HG02623 (cell line): ENCODE data around the gene SULT1C2.
"Not testable (repeated sequence)": the region's sequence is repeated elsewhere in the genome, so short reads cannot be mapped to it uniquely, and the experiment has no call there.

ENCODE experiments used
- ATAC-seq: cut with Tn5 transposase; IDR thresholded peaks from one replicate; pipeline ENCODE4 v1.9.1; 2021; ENCODE audit warnings: moderate library complexity; ENCODE audit not compliant: unreplicated experiment

SULT1C2 gene

DNA sequence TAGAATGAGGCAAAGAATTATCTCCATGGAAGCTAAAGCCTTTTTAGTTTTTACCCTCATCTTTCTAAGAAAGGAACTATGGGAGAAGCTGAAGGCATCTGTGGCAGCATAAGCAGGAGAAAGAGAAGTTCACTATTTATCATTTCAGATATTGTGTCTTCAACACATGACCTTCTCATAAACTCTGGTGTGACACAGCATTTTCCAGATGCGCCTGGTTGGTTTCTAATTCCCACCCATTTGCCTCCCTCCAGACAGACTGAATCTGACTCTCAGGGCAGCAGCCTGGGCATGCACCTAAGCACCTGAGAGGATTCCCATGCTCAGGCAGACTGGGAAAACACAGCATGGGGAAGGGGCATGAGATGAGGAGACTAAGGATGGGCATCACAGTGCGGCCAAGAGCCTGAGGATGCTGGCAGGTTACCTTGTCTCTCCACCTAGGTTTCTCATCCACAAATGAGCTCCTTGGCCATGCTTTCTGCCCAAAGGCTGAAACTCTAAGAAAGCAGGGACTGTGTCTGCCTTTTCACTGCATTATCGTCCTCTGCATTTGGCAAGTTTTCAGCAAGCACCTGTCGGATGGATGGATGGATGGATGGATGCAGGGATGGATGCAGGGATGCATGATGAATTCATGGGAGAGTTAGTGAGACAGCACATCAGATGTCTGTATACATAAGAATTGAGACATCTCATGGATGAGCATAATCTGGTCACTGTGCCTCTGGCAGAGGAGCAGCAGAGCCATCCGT, 60.3 kb downstream of the SULT1C2 start:
- no peak for ATAC-seq

DNA sequence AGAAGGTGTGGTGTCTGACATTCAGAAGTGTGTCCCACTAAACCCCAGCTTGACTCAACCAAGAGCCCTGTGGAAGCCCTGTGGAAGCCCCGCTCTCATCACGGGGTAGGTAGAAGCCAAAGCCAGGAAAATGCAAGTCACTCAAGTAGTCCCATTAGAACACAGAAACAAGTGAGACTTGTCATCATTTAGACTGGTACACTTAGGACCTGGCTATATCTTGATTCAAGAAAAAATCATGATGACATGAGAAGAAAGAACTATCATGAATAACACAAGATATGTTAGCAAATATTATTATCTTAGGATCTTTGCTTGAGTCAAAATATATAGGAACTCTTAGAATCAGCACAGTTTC, 60.9 kb downstream of the SULT1C2 start:
- ATAC-seq = no peak

DNA sequence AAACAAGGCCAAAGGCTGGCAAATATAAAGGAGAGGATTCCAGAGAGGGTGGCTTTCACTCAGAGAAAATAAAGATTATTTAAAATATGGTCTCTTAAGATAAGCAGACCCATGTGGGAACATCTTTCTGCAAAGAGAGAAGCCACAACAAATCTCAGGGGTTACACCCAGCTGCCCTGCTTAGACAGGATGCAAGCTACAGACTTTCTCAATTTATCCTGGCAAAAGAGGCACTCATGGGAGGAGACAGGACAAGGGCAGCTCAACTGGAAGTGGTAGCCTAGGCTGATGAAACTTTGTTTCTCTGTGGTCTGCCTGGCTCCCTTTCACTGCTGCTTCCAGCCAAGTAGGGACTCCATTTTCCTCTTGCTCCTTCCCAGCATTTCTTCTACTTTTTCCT, 63.2 kb downstream of the SULT1C2 start:
- ATAC-seq = no peak

DNA sequence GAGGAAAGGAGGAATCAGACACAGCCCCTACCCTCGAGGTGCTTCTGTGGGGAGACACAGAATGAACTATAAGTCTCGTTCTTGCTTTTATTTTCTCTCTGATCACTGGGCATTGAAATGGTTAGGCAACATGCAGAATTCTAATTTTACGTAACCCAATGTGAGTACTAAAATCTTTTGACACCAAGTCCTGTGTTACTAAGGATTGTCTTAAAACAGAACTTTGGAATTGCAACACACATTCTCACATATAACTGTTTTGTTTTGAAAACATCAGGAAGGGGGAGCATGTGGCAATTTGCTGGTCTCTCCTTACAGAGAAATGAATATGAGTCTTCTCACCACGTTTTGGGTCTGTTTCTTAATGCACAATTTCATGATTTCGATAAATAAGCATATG, 65.4 kb downstream of the SULT1C2 start:
- no peak for ATAC-seq

DNA sequence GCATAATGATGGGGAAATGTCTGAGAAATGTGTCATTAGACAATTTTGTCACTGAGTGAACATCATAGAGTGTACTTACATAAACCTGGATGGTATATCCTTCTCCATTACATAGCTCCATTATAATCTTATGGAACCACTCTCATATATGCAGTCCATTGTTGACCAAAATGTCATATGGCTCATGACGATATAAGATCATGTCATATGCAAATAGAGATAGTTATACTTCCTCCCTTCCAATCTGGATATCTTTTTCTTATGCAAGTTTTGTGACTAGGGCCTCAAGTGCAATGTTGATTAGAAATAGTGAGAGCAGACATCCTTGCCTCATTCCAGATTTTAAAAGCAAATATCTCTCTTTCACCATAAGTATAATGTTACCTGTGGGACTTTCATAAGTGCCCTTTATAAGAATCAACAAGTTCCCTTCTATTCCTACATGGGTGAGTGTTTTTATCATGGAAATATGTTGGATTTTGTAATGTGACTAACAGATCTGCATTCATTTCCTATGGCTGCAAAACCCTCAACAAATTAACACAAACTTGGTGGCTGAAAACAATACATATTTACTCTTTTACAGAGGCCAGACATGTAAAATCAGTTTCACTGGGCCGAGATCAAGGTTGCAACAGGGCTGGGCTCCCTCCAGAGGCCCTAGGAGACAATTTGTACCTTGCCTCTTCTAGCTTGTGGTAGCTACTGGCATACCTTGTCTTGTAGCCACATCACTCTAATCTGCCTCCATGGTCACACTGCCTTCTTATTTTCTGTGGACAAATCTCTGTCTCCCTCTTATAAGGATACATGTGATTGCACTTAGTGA, 67.4 kb downstream of the SULT1C2 start:
- ATAC-seq = no peak

DNA sequence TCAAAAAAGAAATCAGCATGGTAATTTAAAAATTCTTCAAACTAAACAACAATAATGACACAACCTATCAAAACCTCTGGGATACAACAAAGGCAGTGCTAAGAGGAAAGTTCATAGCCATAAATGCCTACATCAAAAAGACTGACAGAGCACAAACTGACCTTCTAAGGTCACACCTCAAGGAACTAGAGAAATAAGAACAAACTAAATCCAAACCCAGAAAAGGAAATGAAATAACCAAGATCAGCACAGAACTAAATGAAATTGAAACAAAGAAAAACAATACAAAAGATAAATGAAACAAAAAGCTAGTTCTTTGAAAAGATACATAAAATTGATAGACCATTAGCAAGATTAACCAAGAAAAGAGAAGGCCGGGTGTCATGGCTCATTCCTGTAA, 70.6 kb downstream of the SULT1C2 start:
- ATAC-seq = not testable (repeated sequence)
